H1 (cell line): ENCODE data around the gene OR1S2. TPM values are rescaled to one million over a fixed set of nuclear protein-coding genes. Genes with fewer than 3 reads are reported as not detected.

ENCODE experiments used
- CTCF ChIA-PET: fragments of 300-600 bp; sonication (Branson Sonifier 250); formaldehyde crosslinking; loops from one replicate; lab custom pipeline; 2021; ENCODE audit not compliant: partially characterized antibody; lab: Charles Lee
- POLR2A ChIA-PET: fragments of 300-600 bp; sonication (Branson Sonifier 250); formaldehyde crosslinking; loops from one replicate; lab custom pipeline; 2021; ENCODE audit warnings: inconsistent platforms; ENCODE audit not compliant: partially characterized antibody; lab: Charles Lee
- DNase-seq, 2 experiments: peaks; one replicate each; pipeline versions ENCODE4 v3.0.0 to v3.0.0-alpha.2; 2010 to 2022; ENCODE audit warnings: low spot score in 2 of 2, low read depth in 1 of 2, mixed read lengths in 1 of 2
- FAIRE-seq: peaks from 2 replicates; lab custom pipeline; 2011; peaks lifted over from hg19 to GRCh38; lab: Jason Lieb, UNC
- H2AFZ ChIP-seq: 2 replicates; pipeline ENCODE4 v1.8.1; 2012; ENCODE audit warnings: low read length, inconsistent platforms
- H2AK5ac ChIP-seq: 2 replicates; pipeline ENCODE4 v1.6.1; 2013; ENCODE audit warnings: low read depth, low read length
- H2BK120ac ChIP-seq: replicated peaks from 2 replicates; pipeline ENCODE3; 2013; ENCODE audit warnings: low read depth, low read length, inconsistent platforms
- H2BK12ac ChIP-seq: 2 replicates; pipeline ENCODE4 v1.6.1; 2013; ENCODE audit warnings: low read depth, low read length
- H2BK15ac ChIP-seq: 2 replicates; pipeline ENCODE4 v1.6.1; 2013; ENCODE audit warnings: low read length
- H2BK20ac ChIP-seq: 2 replicates; pipeline ENCODE4 v1.6.1; 2013; ENCODE audit warnings: low read length
- H2BK5ac ChIP-seq: 2 replicates; pipeline ENCODE4 v1.6.1; 2013; ENCODE audit warnings: low read depth, low read length
- H3K14ac ChIP-seq: 2 replicates; pipeline ENCODE4 v1.6.1; 2013; ENCODE audit warnings: inconsistent platforms; ENCODE audit not compliant: insufficient read length
- H3K18ac ChIP-seq: 2 replicates; pipeline ENCODE4 v1.6.1; 2013; ENCODE audit warnings: low read length; ENCODE audit errors: extremely low read depth
- H3K23ac ChIP-seq: 2 replicates; pipeline ENCODE4 v1.6.1; 2013; ENCODE audit warnings: inconsistent platforms; ENCODE audit not compliant: insufficient read length
- H3K23me2 ChIP-seq: 2 replicates; pipeline ENCODE4 v1.6.1; 2013; ENCODE audit warnings: low read depth, low read length
- H3K27ac ChIP-seq: 2 replicates; pipeline ENCODE4 v1.6.1; 2011; ENCODE audit warnings: low read depth, low read length, inconsistent platforms
- H3K27me3 ChIP-seq, 4 experiments: replicated peaks in 1 of 4; 1 replicate in 1 of 4; 2 replicates in 3 of 4; pipeline versions ENCODE4 v1.6.1 to v1.8.1; 2011 to 2013; ENCODE audit warnings: low read length in 3 of 4, mild to moderate bottlenecking in 3 of 4, inconsistent platforms in 2 of 4, mixed read lengths in 2 of 4, moderate library complexity in 1 of 4; ENCODE audit not compliant: control insufficient read depth in 3 of 4, insufficient read depth in 3 of 4; ENCODE audit errors: extremely low read depth in 1 of 4
- H3K36me3 ChIP-seq, 4 experiments: 2 replicates each; pipeline versions ENCODE4 v1.6.1 to v1.8.1; 2011 to 2013; ENCODE audit warnings: mild to moderate bottlenecking in 4 of 4, low read length in 3 of 4, moderate library complexity in 2 of 4, control low read depth in 1 of 4, inconsistent platforms in 1 of 4; ENCODE audit not compliant: insufficient read depth in 4 of 4, control insufficient read depth in 2 of 4
- H3K4ac ChIP-seq: replicated peaks from 2 replicates; pipeline ENCODE3; 2013; ENCODE audit warnings: low read length, low read depth, mixed read lengths, inconsistent platforms; ENCODE audit not compliant: insufficient read length
- H3K4me1 ChIP-seq, 4 experiments: replicated peaks in 1 of 4; 1 replicate in 1 of 4; 2 replicates in 3 of 4; pipeline versions ENCODE4 v1.6.1 to v1.8.1; 2011 to 2013; ENCODE audit warnings: low read length in 3 of 4, inconsistent platforms in 2 of 4, mixed read lengths in 1 of 4; ENCODE audit not compliant: insufficient read depth in 4 of 4, control insufficient read depth in 3 of 4
- H3K4me2 ChIP-seq, 2 experiments: 2 replicates each; pipeline versions ENCODE4 v1.6.1 to v1.8.1; 2011 to 2013; ENCODE audit warnings: low read depth in 2 of 2, low read length in 2 of 2, control low read depth in 1 of 2, inconsistent platforms in 1 of 2, mild to moderate bottlenecking in 1 of 2; ENCODE audit not compliant: insufficient read depth in 1 of 2
- H3K4me3 ChIP-seq, 4 experiments: fragments of 200-600, 300-600 bp in 1 of 4; sonication (generic), shearing (Covaris generic), sonication (Bioruptor Twin) in 1 of 4; 2 replicates each; pipeline versions ENCODE4 v1.5.1 to v1.8.1; 2011 to 2016; ENCODE audit warnings: low read length in 4 of 4, low read depth in 3 of 4, control low read depth in 2 of 4, inconsistent platforms in 2 of 4, mild to moderate bottlenecking in 2 of 4, mixed read lengths in 1 of 4, moderate library complexity in 1 of 4; ENCODE audit not compliant: insufficient read depth in 2 of 4; ENCODE audit errors: extremely low read depth in 1 of 4
- H3K56ac ChIP-seq: replicated peaks from 2 replicates; pipeline ENCODE3; 2013; ENCODE audit warnings: low read depth, mild to moderate bottlenecking, mixed read lengths, low read length, inconsistent platforms; ENCODE audit not compliant: insufficient read length
- H3K79me1 ChIP-seq: 2 replicates; pipeline ENCODE4 v1.6.1; 2013; ENCODE audit warnings: low read depth, low read length, control low read depth
- H3K79me2 ChIP-seq, 2 experiments: 2 replicates each; pipeline versions ENCODE4 v1.6.1 to v1.8.1; 2012 to 2013; ENCODE audit warnings: low read length in 2 of 2, mild to moderate bottlenecking in 2 of 2, inconsistent platforms in 1 of 2; ENCODE audit not compliant: insufficient read depth in 2 of 2, control insufficient read depth in 1 of 2
- H3K9ac ChIP-seq, 4 experiments: replicated peaks in 1 of 4; 1 replicate in 1 of 4; 2 replicates in 3 of 4; pipeline versions ENCODE4 v1.6.1 to v1.8.1; 2011 to 2013; ENCODE audit warnings: low read depth in 3 of 4, low read length in 3 of 4, control low read depth in 2 of 4, mild to moderate bottlenecking in 2 of 4, moderate library complexity in 2 of 4, inconsistent platforms in 1 of 4; ENCODE audit errors: extremely low read depth in 1 of 4
- H3K9me3 ChIP-seq, 2 experiments: 2 replicates each; pipeline versions ENCODE4 v1.6.1 to v1.8.1; 2012 to 2013; ENCODE audit warnings: mild to moderate bottlenecking in 2 of 2, moderate library complexity in 2 of 2, control low read depth in 1 of 2, inconsistent platforms in 1 of 2, low read depth in 1 of 2, low read length in 1 of 2, mixed read lengths in 1 of 2; ENCODE audit not compliant: insufficient read depth in 2 of 2
- H4K20me1 ChIP-seq, 2 experiments: replicated peaks in 1 of 2; 2 replicates each; pipeline versions ENCODE3 to v1.8.1; 2011 to 2013; ENCODE audit warnings: inconsistent platforms in 2 of 2, low read length in 2 of 2, mild to moderate bottlenecking in 1 of 2; ENCODE audit not compliant: insufficient read depth in 2 of 2, control insufficient read depth in 1 of 2
- H4K5ac ChIP-seq: 2 replicates; pipeline ENCODE4 v1.6.1; 2013; ENCODE audit warnings: low read length, low read depth, mixed read lengths, inconsistent platforms; ENCODE audit not compliant: insufficient read length
- H4K8ac ChIP-seq: 2 replicates; pipeline ENCODE4 v1.8.0; 2013; ENCODE audit warnings: mild to moderate bottlenecking, moderate library complexity, low read length, inconsistent platforms; ENCODE audit not compliant: insufficient read depth; ENCODE audit errors: extremely low read depth
- H4K91ac ChIP-seq: replicated peaks from 2 replicates; pipeline ENCODE3; 2013; ENCODE audit warnings: low read length, mixed read lengths, inconsistent platforms; ENCODE audit not compliant: insufficient read length
- BACH1 ChIP-seq: IDR thresholded peaks from 2 replicates; pipeline ENCODE4 v1.6.1; 2012; ENCODE audit warnings: low read length, improper control_type of control experiment
- CBX5 ChIP-seq: fragments of 300-800, 300-1000 bp; sonication (generic); IDR thresholded peaks from 2 replicates; pipeline ENCODE4 v1.7.1; 2016; ENCODE audit warnings: antibody characterized with exemption, low read length, low read depth
- CTBP2 ChIP-seq: IDR thresholded peaks from 2 replicates; pipeline ENCODE4 v1.7.0; 2011; ENCODE audit warnings: borderline replicate concordance, mild to moderate bottlenecking, moderate library complexity, mixed read lengths, low read length; ENCODE audit not compliant: insufficient read depth, insufficient read length
- CTCF ChIP-seq, 3 experiments: IDR thresholded peaks; 1 replicate in 2 of 3; 2 replicates in 1 of 3; pipeline versions ENCODE4 v1.5.1 to v1.6.1; 2011; ENCODE audit warnings: low read length in 3 of 3, mild to moderate bottlenecking in 3 of 3, inconsistent platforms in 2 of 3, low read depth in 1 of 3, moderate library complexity in 1 of 3; ENCODE audit not compliant: insufficient read depth in 1 of 3; ENCODE audit errors: control extremely low read depth in 1 of 3
- JUND ChIP-seq: IDR thresholded peaks from 2 replicates; pipeline ENCODE4 v1.6.1; 2011; ENCODE audit warnings: mild to moderate bottlenecking, improper control_type of control experiment, low read length
- PHF8 ChIP-seq: fragments of 200-600 bp; sonication (generic); conservative IDR thresholded peaks from 2 replicates; pipeline ENCODE4 v1.7.1; 2012; ENCODE audit warnings: low read depth, mild to moderate bottlenecking, inconsistent platforms, low read length, moderate library complexity
- POLR2A ChIP-seq, 2 experiments: IDR thresholded peaks; 1 replicate in 1 of 2; 2 replicates in 1 of 2; pipeline ENCODE4 v1.6.1; 2011; ENCODE audit warnings: low read depth in 2 of 2, low read length in 2 of 2, mild to moderate bottlenecking in 2 of 2; ENCODE audit errors: control extremely low read depth in 1 of 2
- POU5F1 ChIP-seq: IDR thresholded peaks from 2 replicates; pipeline ENCODE4 v1.6.1; 2011; ENCODE audit warnings: low read depth, mild to moderate bottlenecking, low read length, moderate library complexity
- SRF ChIP-seq: IDR thresholded peaks from 2 replicates; pipeline ENCODE4 v1.6.1; 2011; ENCODE audit warnings: mild to moderate bottlenecking, low read depth, low read length, moderate library complexity
- TAF7 ChIP-seq: optimal IDR thresholded peaks from 2 replicates; pipeline ENCODE3; 2011; ENCODE audit warnings: low read depth, mild to moderate bottlenecking, inconsistent platforms, low read length, moderate library complexity, borderline replicate concordance
- TBP ChIP-seq: IDR thresholded peaks from 2 replicates; pipeline ENCODE4 v1.6.1; 2011; ENCODE audit warnings: low read depth, low read length, improper control_type of control experiment
- USF2 ChIP-seq: IDR thresholded peaks from 2 replicates; pipeline ENCODE4 v1.6.1; 2011; ENCODE audit warnings: low read length, improper control_type of control experiment
- WGBS, 2 experiments: shearing (Covaris generic) in 1 of 2; methylation state at CpG; one replicate each; pipeline versions ENCODE4 v1.1.6 to v1.1.7; 2013 to 2015; ENCODE audit warnings: low lambda C conversion rate in 2 of 2, mixed read lengths in 2 of 2, inconsistent platforms in 1 of 2, low coverage in 1 of 2, missing lambda C conversion rate in 1 of 2; ENCODE audit not compliant: insufficient replicate concordance in 2 of 2, insufficient coverage in 1 of 2, insufficient read length in 1 of 2; ENCODE audit errors: extremely low coverage in 1 of 2, missing lambda C conversion rate in 1 of 2; 5-methylcytosine and 5-hydroxymethylcytosine counted together
- polyA plus RNA-seq, 7 experiments: library from polyadenylated mRNA; depleted of rRNA in 3 of 7; stranded (reverse) in 5 of 7; unstranded in 2 of 7; fragments of >200 nt in 5 of 7; fragments of 200-250 nt in 2 of 7; gene quantifications; 1 replicate in 5 of 7; 2 replicates in 1 of 7; 4 replicates in 1 of 7; pipeline versions ENCODE4 v1.2.1 to v1.2.3, GENCODE V29; 2011 to 2013; ENCODE audit warnings: missing spikeins in 2 of 7, mixed read lengths in 2 of 7
- total RNA-seq: library from RNA; stranded (reverse); fragmentation: NEBNext Ultra II Directional; extraction: Animal tissue kit (Norgen Biotek cat#: 25700); gene quantifications from 2 replicates; pipeline ENCODE4 v1.2.1, GENCODE V29; 2021

Gene OR1S2
- total and polyA plus RNA-seq, 2 of the 8 experiments (the other 6 are each of a cell fraction or from before 2014, with no cell fraction given) = not detected

GRCh38 chr11:58164990-58165389 lies 39.0 kb downstream of the OR1S2 start:
- Histone ChIP-seq H3K4ac (no peak overlapping the region), H3K79me2 (no peaks in the 10 kb centered on the region), H3K36me3 (no peaks in the 10 kb centered on the region), H3K9ac (no peak overlapping the region), H4K5ac (no peak overlapping the region), H2BK15ac (no peak overlapping the region), H3K4me2 (no peak overlapping the region), H3K23me2 (no peaks in the 10 kb centered on the region), H3K27ac (no peak overlapping the region), H4K8ac (no peak overlapping the region), H3K79me1 (no peaks in the 10 kb centered on the region), H2AK5ac (no peak overlapping the region), H4K91ac (no peak overlapping the region), H4K20me1 (no peaks in the 10 kb centered on the region), H3K4me1 (no peaks in the 10 kb centered on the region), H2BK12ac (no peak overlapping the region), H3K27me3 (no peaks in the 10 kb centered on the region), H2BK5ac (no peak overlapping the region), H2AFZ (no peak overlapping the region), H3K56ac (no peak overlapping the region), H2BK120ac (no peak overlapping the region), H3K18ac (no peak overlapping the region), H3K23ac (no peak overlapping the region), H2BK20ac (no peak overlapping the region), H3K14ac (no peak overlapping the region), H3K4me3 (no peak overlapping the region), H3K9me3 (peaks cover 0 to 7% of the 10 kb centered on the region in 2 experiments; a peak in 1 of 4 replicates)
- no peak for DNase-seq
- no peak for FAIRE-seq
- CTCF ChIA-PET = no interaction called here
- WGBS, 2 experiments = 80% methylated on average over 1 of the region's 1 CpG; no CpG with 5 or more reads in 1 of the 2 experiments
- POLR2A ChIA-PET = no interaction called here
- TF ChIP-seq CBX5 (no peak), BACH1 (no peak), PHF8 (no peak), TAF7 (no peak), SRF (no peak), TBP (no peak), CTCF (IDR thresholded peaks at IDR 0.05; ENCODE audit: control extremely low read depth in 1 of 3, insufficient read depth in 1 of 3, low read depth in 1 of 3, low read length in 3 of 3) (no peak), POU5F1 (no peak), POLR2A (IDR thresholded peaks at IDR 0.05; ENCODE audit: control extremely low read depth in 1 of 2, low read depth in 2 of 2, low read length in 2 of 2) (no peak), CTBP2 (no peak), USF2 (no peak), JUND (no peak)
